Measurements from ENCODE around the gene SECISBP2. TPM values are rescaled to one million over a fixed set of nuclear protein-coding genes. Genes with fewer than 3 reads are reported as not detected.

SECISBP2 gene
- total and polyA plus RNA-seq, 2 donors (not counting 1 experiment from before 2014, with no cell fraction given) = 23.0 to 33.0 TPM

DNA sequence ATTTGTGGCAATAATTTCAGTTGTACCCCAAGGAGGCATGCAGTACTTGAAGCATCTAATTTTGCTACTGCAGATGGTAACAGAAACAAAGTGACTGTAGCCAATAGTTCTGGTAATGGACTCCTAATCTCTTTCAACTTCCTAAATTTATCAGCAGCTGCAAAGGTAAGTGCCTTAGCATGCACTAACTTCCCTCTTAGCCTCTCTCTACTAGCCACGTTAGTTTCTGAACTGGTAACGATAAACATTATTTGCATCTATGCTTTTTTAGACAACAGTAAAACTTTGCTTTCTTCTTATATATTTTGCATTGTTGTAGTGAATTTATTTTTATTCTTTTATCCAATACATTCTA, 13.5 kb upstream of the SECISBP2 start:
- no peaks in the 10 kb centered on the region for H4K20me1 ChIP-seq (ENCODE audit: control insufficient read depth, extremely low read depth, insufficient read depth, low read length)
- no peaks in the 10 kb centered on the region for H3K9me3 ChIP-seq (ENCODE audit: control insufficient read depth, insufficient read depth, low read depth, low read length)
- no peak overlapping the region for H2AFZ ChIP-seq (ENCODE audit: low read length)
- no peak overlapping the region for H3K4me3 ChIP-seq (replicated peaks in 1 of 4; ENCODE audit: control extremely low read depth in 1 of 4, insufficient read depth in 1 of 4, low read depth in 3 of 4, low read length in 4 of 4)
- H3K4me1 ChIP-seq (ENCODE audit: control insufficient read depth, extremely low read depth, insufficient read depth, low read length) = peaks cover 4% of the 10 kb centered on the region
- H3K79me2 ChIP-seq (ENCODE audit: control insufficient read depth, insufficient read depth, low read length) = no peaks in the 10 kb centered on the region
- H3K27me3 ChIP-seq (ENCODE audit: control insufficient read depth, insufficient read depth, low read length) = no peaks in the 10 kb centered on the region
- no peak overlapping the region for H3K9ac ChIP-seq (ENCODE audit: insufficient read depth, low read length)
- TF ChIP-seq, protein P1, sequence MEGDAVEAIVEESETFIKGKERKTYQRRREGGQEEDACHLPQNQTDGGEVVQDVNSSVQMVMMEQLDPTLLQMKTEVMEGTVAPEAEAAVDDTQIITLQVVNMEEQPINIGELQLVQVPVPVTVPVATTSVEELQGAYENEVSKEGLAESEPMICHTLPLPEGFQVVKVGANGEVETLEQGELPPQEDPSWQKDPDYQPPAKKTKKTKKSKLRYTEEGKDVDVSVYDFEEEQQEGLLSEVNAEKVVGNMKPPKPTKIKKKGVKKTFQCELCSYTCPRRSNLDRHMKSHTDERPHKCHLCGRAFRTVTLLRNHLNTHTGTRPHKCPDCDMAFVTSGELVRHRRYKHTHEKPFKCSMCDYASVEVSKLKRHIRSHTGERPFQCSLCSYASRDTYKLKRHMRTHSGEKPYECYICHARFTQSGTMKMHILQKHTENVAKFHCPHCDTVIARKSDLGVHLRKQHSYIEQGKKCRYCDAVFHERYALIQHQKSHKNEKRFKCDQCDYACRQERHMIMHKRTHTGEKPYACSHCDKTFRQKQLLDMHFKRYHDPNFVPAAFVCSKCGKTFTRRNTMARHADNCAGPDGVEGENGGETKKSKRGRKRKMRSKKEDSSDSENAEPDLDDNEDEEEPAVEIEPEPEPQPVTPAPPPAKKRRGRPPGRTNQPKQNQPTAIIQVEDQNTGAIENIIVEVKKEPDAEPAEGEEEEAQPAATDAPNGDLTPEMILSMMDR (conservative IDR thresholded peaks at IDR 0.05 in 1 of 2, IDR thresholded peaks at IDR 0.05 in 1 of 2; ENCODE audit: low read depth in 1 of 2, low read length in 2 of 2) = no peak
- TF ChIP-seq EZH2 (IDR thresholded peaks at IDR 0.05; ENCODE audit: low read length, missing control alignments) = no peak
- H3K27ac ChIP-seq (ENCODE audit: insufficient read depth, low read length) = no peak overlapping the region
- no peak overlapping the region for H3K4me2 ChIP-seq (ENCODE audit: extremely low read depth, insufficient read depth, low read length)
- DNase-seq (ENCODE audit: low read depth in 2 of 2) = no peak
- no peaks in the 10 kb centered on the region for H3K36me3 ChIP-seq (ENCODE audit: control insufficient read depth, insufficient read depth, low read length)

DNA sequence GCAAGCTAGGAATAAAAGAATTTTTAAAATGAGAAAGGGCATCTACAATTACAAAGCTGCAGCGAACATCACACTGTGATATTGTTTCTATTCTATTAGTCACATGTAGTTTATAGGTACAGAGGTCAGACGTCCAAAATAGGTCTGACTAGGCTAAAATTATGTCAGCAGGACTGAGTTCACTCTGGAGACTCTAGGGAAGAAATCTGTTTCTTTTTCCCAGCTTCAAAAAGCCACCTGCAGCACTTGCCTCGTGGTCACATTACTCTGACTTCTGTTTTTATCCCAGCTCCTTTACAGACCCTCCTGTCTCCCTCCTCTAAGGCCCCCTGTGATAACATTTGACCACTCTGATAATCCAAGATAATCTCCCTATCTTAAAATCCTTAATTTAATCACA, 12.4 kb upstream of the SECISBP2 start:
- H3K4me2 ChIP-seq (ENCODE audit: extremely low read depth, insufficient read depth, low read length) = no peak overlapping the region
- no peak for DNase-seq (ENCODE audit: low read depth in 2 of 2)

DNA sequence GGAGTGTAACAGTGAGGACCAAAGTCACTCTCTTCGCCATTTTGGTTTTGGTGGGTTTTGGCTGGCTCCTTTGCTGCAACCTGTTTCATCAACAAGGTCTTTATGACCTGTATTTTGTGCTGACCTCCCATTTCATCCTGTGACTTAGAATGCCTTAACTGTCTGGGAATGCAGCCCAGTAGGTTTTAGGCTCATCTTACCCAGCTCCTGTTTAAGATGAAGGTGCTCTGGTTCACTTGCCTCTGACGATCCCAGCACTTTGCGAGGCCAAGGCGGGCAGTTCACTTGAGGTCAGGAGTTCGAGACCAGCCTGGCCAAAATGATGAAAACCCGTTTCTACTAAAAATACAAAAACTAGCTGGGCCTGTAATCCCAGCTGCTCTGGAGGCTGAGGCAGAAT, 9.1 kb upstream of the SECISBP2 start:
- no peak for DNase-seq (ENCODE audit: low read depth in 2 of 2)
- TF ChIP-seq, protein P1 (conservative IDR thresholded peaks at IDR 0.05 in 1 of 2, IDR thresholded peaks at IDR 0.05 in 1 of 2; ENCODE audit: low read depth in 1 of 2, low read length in 2 of 2) = no peak
- no peak for TF ChIP-seq EZH2 (IDR thresholded peaks at IDR 0.05; ENCODE audit: low read length, missing control alignments)
- no peak overlapping the region for H3K4me3 ChIP-seq (replicated peaks in 1 of 4; ENCODE audit: control extremely low read depth in 1 of 4, insufficient read depth in 1 of 4, low read depth in 3 of 4, low read length in 4 of 4)
- H2AFZ ChIP-seq (ENCODE audit: low read length) = no peak overlapping the region
- H3K27ac ChIP-seq (ENCODE audit: insufficient read depth, low read length) = no peak overlapping the region
- H4K20me1 ChIP-seq (ENCODE audit: control insufficient read depth, extremely low read depth, insufficient read depth, low read length) = no peaks in the 10 kb centered on the region
- peaks cover 31% of the 10 kb centered on the region for H3K79me2 ChIP-seq (ENCODE audit: control insufficient read depth, insufficient read depth, low read length)
- H3K27me3 ChIP-seq (ENCODE audit: control insufficient read depth, insufficient read depth, low read length) = no peaks in the 10 kb centered on the region
- H3K9ac ChIP-seq (ENCODE audit: insufficient read depth, low read length) = no peak overlapping the region
- peaks cover 4% of the 10 kb centered on the region for H3K4me1 ChIP-seq (ENCODE audit: control insufficient read depth, extremely low read depth, insufficient read depth, low read length)
- no peaks in the 10 kb centered on the region for H3K9me3 ChIP-seq (ENCODE audit: control insufficient read depth, insufficient read depth, low read depth, low read length)
- H3K4me2 ChIP-seq (ENCODE audit: extremely low read depth, insufficient read depth, low read length) = no peak overlapping the region
- no peaks in the 10 kb centered on the region for H3K36me3 ChIP-seq (ENCODE audit: control insufficient read depth, insufficient read depth, low read length)

More for the DNA sequence above, 12.4 kb upstream of the SECISBP2 start:
- Histone ChIP-seq H3K36me3 (ENCODE audit: control insufficient read depth, insufficient read depth, low read length) (no peaks in the 10 kb centered on the region), H2AFZ (ENCODE audit: low read length) (no peak overlapping the region), H3K4me1 (ENCODE audit: control insufficient read depth, extremely low read depth, insufficient read depth, low read length) (peaks cover 4% of the 10 kb centered on the region), H3K27me3 (ENCODE audit: control insufficient read depth, insufficient read depth, low read length) (no peaks in the 10 kb centered on the region), H3K9me3 (ENCODE audit: control insufficient read depth, insufficient read depth, low read depth, low read length) (no peaks in the 10 kb centered on the region), H3K27ac (ENCODE audit: insufficient read depth, low read length) (no peak overlapping the region), H4K20me1 (ENCODE audit: control insufficient read depth, extremely low read depth, insufficient read depth, low read length) (no peaks in the 10 kb centered on the region), H3K9ac (ENCODE audit: insufficient read depth, low read length) (no peak overlapping the region), H3K79me2 (ENCODE audit: control insufficient read depth, insufficient read depth, low read length) (no peaks in the 10 kb centered on the region), H3K4me3 (replicated peaks in 1 of 4; ENCODE audit: control extremely low read depth in 1 of 4, insufficient read depth in 1 of 4, low read depth in 3 of 4, low read length in 4 of 4) (no peak overlapping the region)
- no peak for TF ChIP-seq EZH2 (IDR thresholded peaks at IDR 0.05; ENCODE audit: low read length, missing control alignments)
- TF ChIP-seq, protein P1 (conservative IDR thresholded peaks at IDR 0.05 in 1 of 2, IDR thresholded peaks at IDR 0.05 in 1 of 2; ENCODE audit: low read depth in 1 of 2, low read length in 2 of 2) = no peak

Data from fibroblast of lung (primary cell).